OCI-LY7 (cell line): ENCODE results near the gene GNG12.

Experiments used
- CTCF ChIP-seq: fragments of 200-600 bp; sonication (generic); conservative IDR thresholded peaks from 2 replicates; pipeline ENCODE4 v1.5.1; 2014; ENCODE audit warnings: mild to moderate bottlenecking, antibody characterized with exemption, low read length, moderate library complexity, mixed read lengths
- EZH2phosphoT487 ChIP-seq: fragments of 200-600 bp; sonication (generic); IDR thresholded peaks from 2 replicates; pipeline ENCODE4 v1.6.1; 2018; ENCODE audit warnings: low read depth, borderline replicate concordance, mild to moderate bottlenecking, mixed run types, antibody characterized with exemption, low read length, moderate library complexity, mixed read lengths

GRCh38 chr1:67724928-67725560, 108.2 kb downstream of the GNG12 start:
- TF ChIP-seq CTCF: no peak
- no peak for TF ChIP-seq EZH2phosphoT487
